Gastrocnemius medialis (tissue), 4 donors: ENCODE data around the gene BLOC1S6. TPM values are rescaled to one million over a fixed set of nuclear protein-coding genes. Genes with fewer than 3 reads are reported as not detected.
"Not testable (repeated sequence)": the region's sequence is repeated elsewhere in the genome, so short reads cannot be mapped to it uniquely, and the experiment has no call there.

Experiments used
- ATAC-seq, 2 donors: fragments of 150-250 bp; one replicate each; pipeline ENCODE4 v1.9.1; 2016
- DNase-seq, 2 donors: peaks; one replicate each; pipeline ENCODE4 v3.0.0-alpha.2; 2019
- H3K27ac ChIP-seq, 4 donors: fragments of 200-600 bp; sonication (generic); 1 replicate in 1 of 4; 2 replicates in 3 of 4; pipeline ENCODE4 v1.5.1; 2016 to 2018; ENCODE audit warnings: mild to moderate bottlenecking in 2 of 4, moderate library complexity in 1 of 4
- H3K27me3 ChIP-seq, 3 donors: fragments of 200-600 bp; sonication (generic) in 2 of 3; 1 replicate in 1 of 3; 2 replicates in 2 of 3; pipeline versions ENCODE4 v1.5.1 to v1.6.0; 2016 to 2019; ENCODE audit warnings: mild to moderate bottlenecking in 1 of 3, moderate library complexity in 1 of 3
- H3K36me3 ChIP-seq, 2 donors: fragments of 200-600 bp; sonication (generic) in 1 of 2; one replicate each; pipeline ENCODE4 v1.5.1; 2017 to 2018
- H3K4me1 ChIP-seq, 2 donors: fragments of 200-600 bp; sonication (generic) in 1 of 2; one replicate each; pipeline ENCODE4 v1.5.1; 2016 to 2017; ENCODE audit warnings: mild to moderate bottlenecking in 2 of 2
- H3K4me3 ChIP-seq, 4 donors: fragments of 200-600 bp; sonication (generic) in 3 of 4; 1 replicate in 1 of 4; 2 replicates in 3 of 4; pipeline ENCODE4 v1.5.1; 2016 to 2019; ENCODE audit warnings: mild to moderate bottlenecking in 2 of 4
- H3K9me3 ChIP-seq, 3 donors: fragments of 200-600 bp; sonication (generic) in 2 of 3; 1 replicate in 1 of 3; 2 replicates in 2 of 3; pipeline ENCODE4 v1.5.1; 2016 to 2019
- CTCF ChIP-seq, 5 experiments: fragments of 450-650 bp in 3 of 5; fragments of 200-600 bp in 2 of 5; sonication (generic) in 2 of 5; IDR thresholded peaks in 4 of 5; conservative IDR thresholded peaks in 1 of 5; 1 replicate in 4 of 5; 2 replicates in 1 of 5; pipeline ENCODE4 v1.5.1; 2016 to 2019; ENCODE audit warnings: antibody characterized with exemption in 5 of 5, mild to moderate bottlenecking in 3 of 5, moderate library complexity in 3 of 5
- POLR2A ChIP-seq, 2 donors: fragments of 450-650 bp; IDR thresholded peaks; one replicate each; pipeline ENCODE4 v1.6.1; 2017; ENCODE audit warnings: antibody characterized with exemption in 2 of 2, mild to moderate bottlenecking in 2 of 2, moderate library complexity in 2 of 2
- in situ Hi-C, 4 donors: fragments of 200-750 bp; cut with MboI; loops; one replicate each; pipeline versions ENCODE4 v1.15.0 to v1.8.0; 2017; ENCODE audit warnings: low sequenced_read_pairs in 4 of 4
- intact Hi-C: fragments of 100-400 bp; cut with DNase I; formaldehyde crosslinking; loops from one replicate; pipeline ENCODE4 v1.15.1; 2023; ENCODE audit warnings: low total_unique reads
- total RNA-seq, 4 donors: library from RNA; depleted of rRNA; stranded (reverse); fragments of >200 nt; gene quantifications; one replicate each; pipeline versions ENCODE4 v1.1.0 to v1.2.3, GENCODE V29; 2016

BLOC1S6 gene
- total RNA-seq, 4 donors from 2014 or later: 32.9 to 38.2 (median 36.6) TPM

GRCh38 chr15:45647828-45648227, 60.6 kb downstream of the BLOC1S6 start:
- H3K4me1 ChIP-seq: peaks cover 55 to 61% of the 10 kb centered on the region in 2 donors
- TF ChIP-seq POLR2A (IDR thresholded peaks at IDR 0.05): no peak
- no peak for TF ChIP-seq CTCF (IDR thresholded peaks at IDR 0.05 in 4 of 5, conservative IDR thresholded peaks at IDR 0.05 in 1 of 5)

GRCh38 chr15:45648521-45649200, 61.5 kb downstream of the BLOC1S6 start:
- Histone ChIP-seq H3K27me3 (no peaks in the 10 kb centered on the region), H3K4me3 (no peak overlapping the region), H3K36me3 (no peaks in the 10 kb centered on the region), H3K9me3 (no peaks in the 10 kb centered on the region), H3K27ac (peak overlapping the region; percentile 71 to 76 (median 72)), H3K4me1 (peaks cover 51 to 58% of the 10 kb centered on the region in 2 donors)
- ATAC-seq (peak; percentile 88 to 96), DNase-seq (peak; percentile 32 to 68)
- in situ Hi-C loops: loop anchor here in 2 of 4 donors (25.0 kb wide), 2 partner anchors 461 to 1861 kb away; partner anchors contain the start of genes SHF (in 2 of the 2), ELL3 (in 1 of the 2) and SERF2 (in 1 of the 2)
- TF ChIP-seq POLR2A (IDR thresholded peaks at IDR 0.05) (no peak), CTCF (IDR thresholded peaks at IDR 0.05 in 4 of 5, conservative IDR thresholded peaks at IDR 0.05 in 1 of 5) (no peak)
- intact Hi-C loops: loop anchor here (1.0 to 10.0 kb wide), 2 partner anchors 11 to 1114 kb away; partner anchors contain the start of gene EIF3J

More at GRCh38 chr15:45647828-45648227, 60.6 kb downstream of the BLOC1S6 start:
- DNase-seq (no peak), ATAC-seq (no peak)
- intact Hi-C loops (loop anchor here (10.0 kb wide), 1 partner anchor 1113 kb away; the partner anchor contains the start of gene EIF3J), in situ Hi-C loops (loop anchor here in 2 of 4 donors (25.0 kb wide), 2 partner anchors 461 to 1861 kb away; partner anchors contain the start of genes SHF (in 2 of the 2), ELL3 (in 1 of the 2) and SERF2 (in 1 of the 2))
- H3K36me3 ChIP-seq: no peaks in the 10 kb centered on the region
- no peak overlapping the region for H3K4me3 ChIP-seq
- H3K9me3 ChIP-seq: no peaks in the 10 kb centered on the region
- H3K27me3 ChIP-seq: no peaks in the 10 kb centered on the region
- H3K27ac ChIP-seq: peak overlapping the region in 1 of 4 donors; percentile 72

DNA sequence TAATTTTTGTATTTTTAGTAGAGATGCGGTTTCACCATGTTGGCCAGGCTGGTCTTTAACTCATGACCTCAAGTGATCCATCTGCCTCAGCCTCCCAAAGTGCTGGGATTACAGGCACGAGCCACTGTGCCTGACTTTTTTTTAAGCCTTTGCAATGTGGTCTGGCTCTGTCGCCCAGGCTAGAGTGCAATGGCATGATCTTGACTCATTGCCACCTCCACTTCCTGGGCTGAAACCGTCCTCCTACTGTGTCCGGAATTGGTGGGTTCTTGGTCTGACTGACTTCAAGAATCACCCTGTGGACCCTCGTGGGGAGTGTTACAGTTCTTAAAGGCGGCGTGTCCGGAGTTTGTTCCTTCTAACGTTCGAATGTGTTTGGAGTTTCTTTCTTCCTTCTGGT, 62.8 kb downstream of the BLOC1S6 start:
- H3K9me3 ChIP-seq, intact Hi-C loops, H3K27me3 ChIP-seq, in situ Hi-C loops, H3K4me3 ChIP-seq, DNase-seq, H3K36me3 ChIP-seq: not testable (repeated sequence)
- peak overlapping the region; percentile 71 to 76 (median 72) for H3K27ac ChIP-seq
- peaks cover 45 to 46% of the 10 kb centered on the region in 2 donors for H3K4me1 ChIP-seq
- ATAC-seq: peak; percentile 25 to 57

GRCh38 chr15:45650889-45651525, 63.8 kb downstream of the BLOC1S6 start:
- Histone ChIP-seq H3K4me3 (no peak overlapping the region), H3K9me3 (no peaks in the 10 kb centered on the region), H3K36me3 (no peaks in the 10 kb centered on the region), H3K27me3 (no peaks in the 10 kb centered on the region), H3K4me1 (peaks cover 35 to 36% of the 10 kb centered on the region in 2 donors), H3K27ac (peak overlapping the region in 1 of 4 donors; percentile 6)
- DNase-seq (no peak), ATAC-seq (no peak)
- in situ Hi-C loops: no loop called here
- TF ChIP-seq POLR2A (IDR thresholded peaks at IDR 0.05): no peak
- no peak for TF ChIP-seq CTCF (IDR thresholded peaks at IDR 0.05 in 4 of 5, conservative IDR thresholded peaks at IDR 0.05 in 1 of 5)
- intact Hi-C loops: no loop called here
